ENCODE data around the gene ZFP57.

The ZFP57 gene

GRCh38 chr6:29680904-29681303, at the start of gene ZFP57:
ZFP57 (minus strand) TSS chr6:29681152; CDS start chr6:29677003, 4,149 bp downstream.
- TF ChIP-seq ZFX (IDR thresholded peaks at IDR 0.05; ENCODE audit: borderline replicate concordance) = no peak
- no peak for TF ChIP-seq CTCF (IDR thresholded peaks at IDR 0.05)
- H3K27ac ChIP-seq = no peak within 1 kb of the TSS

- no peak overlapping the region for H3K27ac ChIP-seq
- no peak for TF ChIP-seq CTCF (IDR thresholded peaks at IDR 0.05)
- TF ChIP-seq ZFX (IDR thresholded peaks at IDR 0.05; ENCODE audit: borderline replicate concordance) = no peak
Measured at GRCh38 chr6:29730575-29731126, 49.7 kb upstream of the ZFP57 start.

GRCh38 chr6:29729774-29730328, 48.9 kb upstream of the ZFP57 start:
- no peak for TF ChIP-seq CTCF (IDR thresholded peaks at IDR 0.05)
- TF ChIP-seq ZFX (IDR thresholded peaks at IDR 0.05; ENCODE audit: borderline replicate concordance) = no peak
- H3K27ac ChIP-seq = no peak overlapping the region

- H3K27ac ChIP-seq = no peak overlapping the region
- no peak for TF ChIP-seq ZFX (IDR thresholded peaks at IDR 0.05; ENCODE audit: borderline replicate concordance)
- no peak for TF ChIP-seq CTCF (IDR thresholded peaks at IDR 0.05)
Measured at GRCh38 chr6:29728875-29729270, 47.9 kb upstream of the ZFP57 start.

- TF ChIP-seq CTCF (IDR thresholded peaks at IDR 0.05) = no peak
- no peak for TF ChIP-seq ZFX (IDR thresholded peaks at IDR 0.05; ENCODE audit: borderline replicate concordance)
- H3K27ac ChIP-seq = no peak overlapping the region
Measured at GRCh38 chr6:29728173-29728874, 47.4 kb upstream of the ZFP57 start.

GRCh38 chr6:29727637-29728036, 46.7 kb upstream of the ZFP57 start:
- TF ChIP-seq ZFX (IDR thresholded peaks at IDR 0.05; ENCODE audit: borderline replicate concordance) (no peak), CTCF (IDR thresholded peaks at IDR 0.05) (no peak)

GRCh38 chr6:29726571-29727194, 45.7 kb upstream of the ZFP57 start:
- TF ChIP-seq CTCF (IDR thresholded peaks at IDR 0.05) (no peak), ZFX (IDR thresholded peaks at IDR 0.05; ENCODE audit: borderline replicate concordance) (no peak)
- H3K27ac ChIP-seq = no peak overlapping the region

More at GRCh38 chr6:29727637-29728036, 46.7 kb upstream of the ZFP57 start:
- H3K27ac ChIP-seq = no peak overlapping the region
